Endodermal cell (in vitro differentiated cells): ENCODE results near the gene TMEM209. TPM values are rescaled to one million over a fixed set of nuclear protein-coding genes. Genes with fewer than 3 reads are reported as not detected.
"Not testable (repeated sequence)": the region's sequence is repeated elsewhere in the genome, so short reads cannot be mapped to it uniquely, and the experiment has no call there.

Experiments used
- DNase-seq: peaks from one replicate; pipeline ENCODE4 v3.0.0-alpha.2; 2017
- H3K27ac ChIP-seq: 2 replicates; pipeline ENCODE4 v1.5.1; 2013; ENCODE audit warnings: mild to moderate bottlenecking, low read depth, low read length, moderate library complexity
- H3K27me3 ChIP-seq: 2 replicates; pipeline ENCODE4 v1.6.1; 2013; ENCODE audit warnings: mild to moderate bottlenecking, low read length, moderate library complexity; ENCODE audit not compliant: insufficient read depth, control insufficient read depth, poor library complexity, severe bottlenecking
- H3K36me3 ChIP-seq: 2 replicates; pipeline ENCODE4 v1.7.0; 2013; ENCODE audit warnings: mild to moderate bottlenecking, low read length, moderate library complexity; ENCODE audit not compliant: control insufficient read depth, insufficient read depth
- H3K4me1 ChIP-seq: one replicate; pipeline ENCODE4 v1.7.0; 2013; ENCODE audit warnings: low read length; ENCODE audit not compliant: control insufficient read depth, insufficient read depth
- H3K4me3 ChIP-seq: 2 replicates; pipeline ENCODE4 v1.5.1; 2013; ENCODE audit warnings: mild to moderate bottlenecking, low read length, moderate library complexity
- H3K9ac ChIP-seq: 2 replicates; pipeline ENCODE4 v1.6.1; 2013; ENCODE audit warnings: mild to moderate bottlenecking, low read length, moderate library complexity; ENCODE audit not compliant: poor library complexity, severe bottlenecking; ENCODE audit errors: extremely low read depth
- H3K9me3 ChIP-seq: 2 replicates; pipeline ENCODE4 v1.6.1; 2013; ENCODE audit warnings: mild to moderate bottlenecking, low read length, moderate library complexity; ENCODE audit not compliant: control insufficient read depth
- H3K27ac Mint-ChIP-seq: 2 replicates; pipeline ENCODE4 v1.8.0; 2020; ENCODE audit warnings: mixed read lengths
- H3K27me3 Mint-ChIP-seq: 2 replicates; pipeline ENCODE4 v1.8.0; 2021; ENCODE audit warnings: mild to moderate bottlenecking, mixed read lengths; ENCODE audit not compliant: insufficient read depth
- H3K36me3 Mint-ChIP-seq: 2 replicates; pipeline ENCODE4 v1.8.0; 2020; ENCODE audit warnings: low read depth, mixed read lengths
- H3K4me1 Mint-ChIP-seq: 2 replicates; pipeline ENCODE4 v1.8.0; 2020; ENCODE audit warnings: mixed read lengths
- H3K4me3 Mint-ChIP-seq: 2 replicates; pipeline ENCODE4 v1.8.0; 2020; ENCODE audit warnings: mild to moderate bottlenecking, moderate library complexity, mixed read lengths
- H3K9me3 Mint-ChIP-seq: 2 replicates; pipeline ENCODE4 v1.8.0; 2020; ENCODE audit warnings: mild to moderate bottlenecking, mixed read lengths
- CTCF ChIP-seq: fragments of 200-600 bp; sonication (generic); conservative IDR thresholded peaks from 2 replicates; pipeline ENCODE4 v1.5.0; 2021; ENCODE audit warnings: antibody characterized with exemption, mild to moderate bottlenecking
- WGBS, 2 experiments: methylation state at CpG; one replicate each; pipeline versions ENCODE4 v1.1.5 to v1.1.7; 2013; ENCODE audit warnings: missing lambda C conversion rate in 2 of 2, mixed read lengths in 1 of 2; ENCODE audit not compliant: insufficient coverage in 1 of 2, insufficient read length in 1 of 2; 5-methylcytosine and 5-hydroxymethylcytosine counted together
- total RNA-seq, 2 donors: library from RNA; stranded (reverse); fragmentation: NEBNext Ultra II Directional in 1 of 2; extraction: Animal tissue kit (Norgen Biotek cat#: 25700) in 1 of 2; gene quantifications; 2 replicates in 1 of 2; 3 replicates in 1 of 2; pipeline ENCODE4 v1.2.1, GENCODE V29; 2021

The TMEM209 gene
- total RNA-seq, 2 donors from 2014 or later, result 30.9 to 37.9 TPM

DNA sequence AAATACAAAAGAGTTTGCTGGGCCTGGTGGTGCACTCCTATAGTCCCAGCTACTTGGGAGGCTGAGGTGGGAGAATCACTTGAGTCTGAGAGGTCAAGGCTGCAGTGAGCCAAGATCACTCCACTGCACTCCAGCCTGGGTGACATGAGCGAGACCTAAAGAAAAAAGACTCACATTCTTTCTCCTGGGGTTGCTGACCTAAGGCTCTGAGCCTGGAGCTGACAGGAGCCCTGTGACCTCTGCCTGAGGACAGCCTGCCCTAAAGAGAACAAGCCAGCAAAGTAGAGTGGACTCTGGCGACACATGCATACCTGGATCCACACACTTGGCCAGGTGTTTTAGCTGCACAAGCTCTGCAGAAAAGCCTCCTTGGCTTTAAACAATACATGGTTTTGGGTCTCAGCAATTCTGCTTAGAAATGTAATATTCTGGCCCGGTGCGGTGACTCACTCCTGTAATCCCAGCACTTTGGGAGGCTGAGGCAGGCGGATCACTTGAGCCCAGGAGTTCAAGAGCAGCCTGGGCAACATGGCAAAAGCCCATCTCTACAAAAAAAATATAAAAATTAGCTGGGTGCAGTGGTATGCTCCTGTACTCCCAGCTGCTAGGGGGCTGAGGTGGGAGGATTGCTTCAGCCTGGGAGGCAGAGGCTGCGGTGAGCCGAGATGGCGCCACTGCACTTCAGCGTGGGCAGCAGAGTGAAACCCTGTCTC, 58.4 kb downstream of the TMEM209 start:
- no peak overlapping the region for H3K4me3 ChIP-seq
- H3K4me3 Mint-ChIP-seq, result no peak overlapping the region
- no peak for TF ChIP-seq CTCF
- WGBS, 2 experiments, result 98% methylated on average over 6 to 9 of the region's 9 CpGs
- no peak overlapping the region for H3K9ac ChIP-seq
- H3K27ac ChIP-seq, result no peak overlapping the region
- H3K27me3 ChIP-seq, result no peaks in the 10 kb centered on the region
- H3K9me3 ChIP-seq, result no peaks in the 10 kb centered on the region
- H3K4me1 ChIP-seq, result no peaks in the 10 kb centered on the region
- H3K4me1 Mint-ChIP-seq, result peaks cover 14% of the 10 kb centered on the region
- no peaks in the 10 kb centered on the region for H3K27me3 Mint-ChIP-seq
- no peaks in the 10 kb centered on the region for H3K36me3 ChIP-seq
- no peaks in the 10 kb centered on the region for H3K9me3 Mint-ChIP-seq
- no peaks in the 10 kb centered on the region for H3K36me3 Mint-ChIP-seq
- no peak for DNase-seq
- H3K27ac Mint-ChIP-seq, result no peak overlapping the region

DNA sequence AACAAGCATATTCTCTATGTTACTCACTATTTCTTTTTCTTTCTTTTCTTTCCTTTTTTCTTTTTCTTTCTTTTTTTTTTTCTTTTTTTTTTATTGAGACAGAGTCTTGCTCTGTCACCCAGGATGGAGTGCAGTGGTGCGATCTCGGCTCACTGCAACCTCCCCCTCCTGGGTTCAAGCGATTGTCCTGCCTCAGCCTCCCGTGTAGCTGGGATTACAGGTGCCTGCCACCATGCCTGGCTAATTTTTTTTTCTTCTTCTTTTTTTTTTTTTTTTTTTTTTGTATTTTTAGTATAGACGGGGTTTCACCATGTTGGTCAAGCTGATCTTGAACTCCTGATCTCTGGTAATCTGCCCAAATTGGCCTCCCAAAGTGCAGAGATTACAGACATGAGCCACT, 59.1 kb downstream of the TMEM209 start:
- peaks cover 17% of the 10 kb centered on the region for H3K4me1 Mint-ChIP-seq
- not testable (repeated sequence) for H3K4me3 ChIP-seq, H3K36me3 Mint-ChIP-seq, DNase-seq, H3K4me3 Mint-ChIP-seq, H3K27me3 Mint-ChIP-seq, H3K36me3 ChIP-seq, H3K9ac ChIP-seq, H3K9me3 Mint-ChIP-seq, H3K27ac ChIP-seq, H3K4me1 ChIP-seq, H3K27ac Mint-ChIP-seq, H3K9me3 ChIP-seq, H3K27me3 ChIP-seq
- 96 to 100% methylated on average over 2 to 5 of the region's 5 CpGs for WGBS, 2 experiments

DNA sequence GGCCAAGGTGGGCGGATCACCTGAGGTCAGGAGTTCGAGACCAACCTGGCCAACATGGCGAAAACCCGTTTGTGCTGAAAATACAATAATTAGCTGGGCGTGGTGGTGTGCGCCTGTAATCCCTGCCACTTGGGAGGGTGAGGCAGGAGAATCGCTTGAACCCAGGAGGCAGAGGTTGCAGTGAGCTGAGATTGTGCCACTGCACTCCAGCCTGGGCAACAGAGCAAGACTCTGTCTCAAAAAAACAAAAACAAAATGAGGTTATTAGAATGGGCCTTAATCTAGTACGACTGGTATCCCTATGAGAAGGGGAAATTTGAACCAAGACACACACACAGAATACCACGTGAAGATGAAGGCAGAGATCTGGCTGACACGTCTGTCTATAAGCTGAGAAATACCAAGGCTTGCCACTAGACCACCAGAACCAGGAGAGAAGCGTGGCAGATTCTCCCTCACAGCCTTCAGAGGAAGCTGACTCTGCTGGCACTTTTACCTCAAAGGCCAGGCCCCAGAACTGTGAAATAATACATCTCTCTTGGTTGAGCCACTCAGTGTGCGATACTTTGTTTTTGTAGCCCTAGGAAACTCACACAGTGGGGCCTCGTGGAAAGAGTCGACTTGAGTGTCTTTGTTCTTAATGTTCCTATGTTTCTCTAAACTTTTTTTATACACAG, 59.6 kb downstream of the TMEM209 start:
- TF ChIP-seq CTCF, result no peak
- Mint-ChIP-seq H3K36me3 (no peaks in the 10 kb centered on the region), H3K4me3 (no peak overlapping the region), H3K4me1 (peaks cover 17% of the 10 kb centered on the region), H3K27ac (no peak overlapping the region), H3K27me3 (peaks cover 2% of the 10 kb centered on the region), H3K9me3 (no peaks in the 10 kb centered on the region)
- Histone ChIP-seq H3K27me3 (no peaks in the 10 kb centered on the region), H3K9me3 (no peaks in the 10 kb centered on the region), H3K4me3 (no peak overlapping the region), H3K4me1 (peaks cover 3% of the 10 kb centered on the region), H3K27ac (no peak overlapping the region), H3K36me3 (no peaks in the 10 kb centered on the region), H3K9ac (no peak overlapping the region)
- WGBS, 2 experiments, result 92 to 94% methylated on average over 14 of the region's 14 CpGs
- no peak for DNase-seq
